ENCODE data around the gene GTF3C5.

GRCh38 chr9:132982458-132982857, 48.3 kb upstream of the GTF3C5 start:
- TF ChIP-seq POLR2AphosphoS5 (IDR thresholded peaks at IDR 0.05; ENCODE audit: borderline replicate concordance, low read depth, low read length) (no peak), EZH2 (IDR thresholded peaks at IDR 0.05) (no peak), FOXP2 (optimal IDR thresholded peaks at IDR 0.05; ENCODE audit: control extremely low read depth, extremely low read length, insufficient read depth) (no peak)
